Left ventricle myocardium superior (tissue), 1 donor: ENCODE results near the gene IDUA. TPM values are rescaled to one million over a fixed set of nuclear protein-coding genes. Genes with fewer than 3 reads are reported as not detected.
"Not testable (repeated sequence)": the region's sequence is repeated elsewhere in the genome, so short reads cannot be mapped to it uniquely, and the experiment has no call there.

Source experiments
- ATAC-seq: fragments of 200-7000 bp; cut with Tn5 transposase; one replicate; pipeline ENCODE4 v1.9.1; 2020; ENCODE audit warnings: mild to moderate bottlenecking, moderate library complexity
- DNase-seq: peaks from one replicate; pipeline ENCODE4 v3.0.0-alpha.2; 2020
- intact Hi-C: fragments of 100-400 bp; cut with micrococcal nuclease; formaldehyde crosslinking; loops from one replicate; pipeline ENCODE4 v1.11.0; 2022
- total RNA-seq: library from RNA; stranded (reverse); fragmentation: NEBNext Ultra II Directional; extraction: Animal tissue kit (Norgen Biotek cat#: 25700); gene quantifications from one replicate; pipeline ENCODE4 v1.2.1, GENCODE V29; 2021
- donor health status: DM: no; HTN: yes; CAD: no; lungs with severe emphysema.

Gene IDUA
- total RNA-seq, 1 donor from 2014 or later: 8.7 TPM

DNA sequence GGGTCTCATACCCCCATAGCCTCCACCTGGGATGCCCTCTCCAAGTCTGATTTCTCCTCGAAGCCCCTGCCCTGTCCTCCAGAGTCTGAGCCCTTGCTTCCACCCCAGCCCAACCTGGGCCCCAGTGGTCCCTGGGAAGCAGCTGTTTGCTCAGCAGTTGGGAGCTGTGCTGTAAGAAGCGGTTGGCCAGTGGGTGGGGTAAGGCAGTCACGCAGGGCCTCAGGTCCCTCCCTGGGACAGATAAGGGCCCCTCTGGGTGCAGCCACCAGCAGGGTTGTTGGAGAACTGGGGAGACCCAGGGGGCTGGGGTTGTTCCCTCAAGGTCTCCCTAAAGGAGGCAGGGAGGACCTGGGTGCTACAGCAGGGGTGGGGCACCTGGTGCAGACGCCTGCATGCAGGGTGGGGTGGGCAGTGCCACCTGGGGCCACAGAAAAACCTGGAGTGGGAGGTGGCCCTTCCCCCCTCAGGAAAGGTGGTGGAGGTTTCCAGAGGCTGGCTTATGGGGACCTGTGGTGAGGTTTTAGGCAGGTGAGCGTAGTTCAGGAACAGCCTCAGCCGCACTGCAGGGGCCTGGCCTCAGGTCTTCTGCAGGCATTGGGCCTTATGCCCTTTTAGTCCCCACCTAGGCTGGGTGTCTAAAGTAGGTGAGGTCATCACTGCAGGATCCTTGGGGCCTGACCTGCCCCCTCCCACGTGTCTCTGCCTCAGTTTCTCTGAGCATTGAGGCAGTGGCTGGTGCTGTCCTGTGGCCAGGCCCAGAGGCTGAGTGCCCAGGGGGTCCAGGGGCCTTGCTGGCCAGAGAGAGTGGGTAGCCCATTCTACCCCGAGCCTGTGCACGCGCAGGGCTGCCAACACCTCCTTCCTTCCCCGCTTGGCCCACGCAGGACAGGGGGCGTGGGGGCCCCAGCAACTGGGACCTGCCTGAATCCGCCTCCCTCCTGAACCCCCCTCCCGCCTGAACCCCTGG lies 9.5 kb downstream of the IDUA start:
- ATAC-seq (no peak), DNase-seq (no peak)
- intact Hi-C loops: no loop called here

DNA sequence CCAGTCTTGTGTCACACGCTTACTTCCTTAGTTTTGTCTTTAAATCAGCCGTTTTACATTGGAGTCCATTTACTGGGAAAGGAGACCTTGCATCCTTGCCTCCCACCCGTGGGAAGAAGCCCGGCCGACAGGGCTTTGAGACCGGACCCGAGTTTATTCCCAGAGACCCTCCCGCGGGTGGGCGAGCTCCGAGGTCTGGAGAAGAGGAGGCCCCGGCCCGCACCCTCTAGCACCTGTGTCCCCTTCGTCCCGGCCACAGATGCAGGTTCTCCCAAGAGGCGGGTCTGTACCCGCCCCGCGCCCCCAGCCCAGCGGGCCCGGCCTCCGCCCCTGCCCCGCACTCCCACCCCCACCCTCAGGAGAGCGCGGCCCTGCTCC lies 10.1 kb downstream of the IDUA start:
- peak; percentile 26 for DNase-seq
- intact Hi-C loops: no loop called here
- ATAC-seq: no peak

DNA sequence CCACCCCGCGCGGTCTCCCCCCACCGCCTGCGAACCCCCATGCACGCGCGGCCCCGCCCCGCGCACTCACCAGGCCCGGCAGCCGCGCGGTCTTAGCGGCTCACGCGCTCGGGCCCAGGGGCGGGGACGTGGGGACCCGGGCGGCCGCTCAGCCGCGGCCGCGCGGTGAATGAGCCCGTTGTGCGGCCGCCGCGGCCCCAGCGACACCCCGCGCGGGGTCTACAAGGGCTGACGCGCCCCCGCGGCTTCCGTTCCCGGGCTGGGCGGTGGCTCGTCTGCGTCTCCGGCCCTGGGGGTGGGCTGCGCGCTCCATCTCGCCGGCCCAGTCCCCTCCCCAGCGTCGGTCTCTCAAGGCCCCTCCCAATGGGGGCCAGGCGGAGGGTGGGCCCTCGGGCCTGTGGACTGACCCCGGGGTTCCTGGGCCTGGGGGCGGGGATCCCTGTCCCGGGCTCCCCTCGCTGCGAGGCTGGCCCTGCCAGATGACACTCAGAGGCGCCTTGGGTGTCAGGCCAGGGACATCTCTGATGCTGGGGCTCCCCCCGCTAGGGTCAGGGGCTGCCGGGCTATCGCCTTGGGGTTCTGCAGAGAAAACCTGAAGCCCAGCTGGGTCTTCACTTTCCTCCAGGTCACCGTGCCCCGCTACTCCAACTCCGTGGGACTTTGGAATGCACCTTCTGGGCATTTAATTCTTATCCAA lies 10.7 kb downstream of the IDUA start:
- ATAC-seq (peak; percentile 48), DNase-seq (peak; percentile 42)
- intact Hi-C loops: no loop called here

DNA sequence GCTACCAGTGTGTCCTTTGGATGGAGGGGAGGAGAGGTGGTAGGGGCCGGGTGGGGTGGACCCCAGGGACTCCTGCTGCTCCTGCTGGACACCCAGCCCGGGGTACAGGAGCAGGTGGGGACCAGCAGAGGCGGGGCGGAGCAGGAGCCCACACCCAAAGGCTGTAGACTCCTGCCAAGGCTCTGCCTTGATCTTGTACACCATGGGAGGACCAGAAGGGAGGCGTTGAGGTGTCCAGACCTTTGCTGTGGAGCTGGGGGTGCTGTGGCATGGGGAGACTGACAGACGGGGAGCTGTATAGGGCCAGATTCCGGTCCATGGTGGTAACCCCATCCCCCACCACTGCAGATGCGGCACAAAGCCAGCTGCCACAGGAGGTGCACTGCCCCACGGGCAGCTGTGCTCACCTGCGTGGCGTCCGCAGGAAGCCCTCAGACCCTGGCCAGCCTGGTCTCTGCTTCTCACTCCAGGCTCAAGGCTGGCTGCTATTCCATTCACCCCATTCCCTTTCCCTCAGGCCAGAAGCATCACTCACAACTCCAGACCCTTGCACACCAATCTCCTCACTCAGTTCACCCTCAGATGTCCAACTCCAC lies 11.3 kb downstream of the IDUA start:
- DNase-seq: peak; percentile 8
- ATAC-seq: no peak
- intact Hi-C loops: no loop called here

DNA sequence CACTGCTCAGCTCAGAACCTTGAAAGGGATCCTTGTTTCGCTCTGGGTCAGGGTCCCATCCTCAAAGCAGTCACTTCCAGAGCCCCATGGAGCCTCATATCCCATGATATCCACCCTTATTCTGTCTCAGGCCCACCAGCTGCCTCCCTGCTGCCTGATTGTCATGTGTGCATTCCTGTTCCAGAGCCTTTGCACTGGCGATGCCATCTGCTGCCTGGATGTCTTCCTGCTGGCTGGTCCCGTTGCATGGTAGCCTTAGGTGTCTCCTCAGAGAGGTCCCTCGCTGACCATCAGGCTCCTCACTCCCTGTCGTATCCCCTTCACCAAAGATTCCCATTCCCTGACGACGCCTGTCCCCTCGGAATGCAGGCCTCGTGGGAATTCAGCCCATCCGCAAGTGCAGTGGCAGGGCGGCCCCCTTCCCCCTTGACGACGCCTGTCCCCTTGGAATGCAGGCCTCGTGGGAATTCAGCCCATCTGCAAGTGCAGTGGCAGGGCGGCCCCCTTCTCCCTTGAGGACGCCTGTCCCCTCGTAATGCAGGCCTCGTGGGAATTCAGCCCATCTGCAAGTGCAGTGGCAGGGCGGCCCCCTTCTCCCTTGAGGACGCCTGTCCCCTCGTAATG lies 12.5 kb downstream of the IDUA start:
- intact Hi-C loops, ATAC-seq: not testable (repeated sequence)
- DNase-seq: peak; percentile 20

DNA sequence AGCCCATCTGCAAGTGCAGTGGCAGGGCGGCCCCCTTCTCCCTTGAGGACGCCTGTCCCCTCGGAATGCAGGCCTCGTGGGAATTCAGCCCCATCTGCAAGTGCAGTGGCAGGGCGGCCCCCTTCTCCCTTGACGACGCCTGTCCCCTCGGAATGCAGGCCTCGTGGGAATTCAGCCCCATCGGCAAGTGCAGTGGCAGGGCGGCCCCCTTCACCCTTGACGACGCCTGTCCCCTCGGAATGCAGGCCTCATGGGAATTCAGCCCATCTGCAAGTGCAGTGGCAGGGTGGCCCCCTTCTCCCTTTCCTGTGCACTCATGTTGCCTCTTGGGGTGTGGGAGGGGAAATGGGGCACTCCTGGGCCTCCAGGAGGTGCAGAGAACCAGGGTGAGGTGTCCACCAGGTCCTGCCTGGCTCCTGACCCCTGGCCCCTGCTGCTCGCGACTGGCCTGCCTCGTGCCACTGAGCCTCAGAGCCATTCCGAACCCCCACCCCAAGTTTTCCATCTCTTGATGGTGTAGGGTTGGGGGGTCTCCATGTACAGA lies 13.1 kb downstream of the IDUA start:
- intact Hi-C loops: no loop called here
- no peak for ATAC-seq
- peak; percentile 29 for DNase-seq

DNA sequence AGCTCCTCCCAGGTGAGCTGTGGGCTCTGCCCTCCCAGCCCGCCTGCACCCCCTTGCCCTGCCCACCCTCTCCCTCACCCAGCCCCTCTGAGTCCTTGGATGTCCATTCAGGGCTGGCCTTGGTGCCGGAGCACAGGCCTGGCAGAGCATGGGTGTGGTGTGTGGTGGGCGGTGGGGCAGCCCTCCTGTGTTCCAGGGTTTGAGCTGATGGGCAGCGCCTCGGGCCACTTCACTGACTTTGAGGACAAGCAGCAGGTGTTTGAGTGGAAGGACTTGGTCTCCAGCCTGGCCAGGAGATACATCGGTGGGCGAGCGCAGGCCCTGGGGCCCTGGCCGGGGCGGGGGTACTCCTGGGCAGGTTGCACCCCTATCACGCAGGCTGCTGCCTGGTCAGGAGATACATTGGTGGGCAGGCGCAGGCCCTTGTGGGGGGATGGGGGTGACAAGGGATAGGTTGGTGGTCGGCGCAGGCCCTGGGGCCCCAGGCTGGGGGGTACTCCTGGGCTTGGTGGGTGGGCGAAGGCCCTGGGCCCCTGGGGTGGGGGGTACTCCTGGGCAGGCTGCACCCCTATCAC lies 13.9 kb downstream of the IDUA start:
- intact Hi-C loops: no loop called here
- ATAC-seq (no peak), DNase-seq (no peak)

DNA sequence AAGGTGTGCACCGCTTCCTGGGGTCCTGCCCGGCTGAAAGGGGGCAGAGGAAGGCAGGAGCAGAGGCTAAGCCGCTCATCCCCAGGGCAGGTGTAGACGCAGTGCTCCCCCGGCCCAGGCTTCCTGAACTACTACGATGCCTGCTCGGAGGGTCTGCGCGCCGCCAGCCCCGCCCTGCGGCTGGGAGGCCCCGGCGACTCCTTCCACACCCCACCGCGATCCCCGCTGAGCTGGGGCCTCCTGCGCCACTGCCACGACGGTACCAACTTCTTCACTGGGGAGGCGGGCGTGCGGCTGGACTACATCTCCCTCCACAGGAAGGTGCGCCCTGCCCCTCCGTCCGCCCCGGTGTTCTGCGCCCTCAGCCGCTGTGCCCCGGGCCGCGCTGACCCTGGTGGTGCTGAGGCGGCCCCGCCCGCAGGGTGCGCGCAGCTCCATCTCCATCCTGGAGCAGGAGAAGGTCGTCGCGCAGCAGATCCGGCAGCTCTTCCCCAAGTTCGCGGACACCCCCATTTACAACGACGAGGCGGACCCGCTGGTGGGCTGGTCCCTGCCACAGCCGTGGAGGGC lies 14.8 kb downstream of the IDUA start:
- intact Hi-C loops: no loop called here
- ATAC-seq: no peak

DNA sequence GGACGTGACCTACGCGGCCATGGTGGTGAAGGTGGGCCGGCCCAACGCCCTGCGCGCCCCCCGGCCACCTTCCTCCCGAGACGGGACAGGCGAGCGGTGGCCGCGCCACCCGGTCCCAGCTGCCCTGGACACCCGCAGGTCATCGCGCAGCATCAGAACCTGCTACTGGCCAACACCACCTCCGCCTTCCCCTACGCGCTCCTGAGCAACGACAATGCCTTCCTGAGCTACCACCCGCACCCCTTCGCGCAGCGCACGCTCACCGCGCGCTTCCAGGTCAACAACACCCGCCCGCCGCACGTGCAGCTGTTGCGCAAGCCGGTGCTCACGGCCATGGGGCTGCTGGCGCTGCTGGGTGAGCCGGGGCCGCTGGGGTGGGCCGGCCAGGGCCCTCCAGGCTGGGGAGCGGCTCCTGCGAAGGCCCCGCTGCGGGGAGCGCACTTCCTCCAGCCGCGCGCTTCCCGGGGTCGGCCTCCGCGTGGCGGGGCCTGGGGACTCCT lies 15.3 kb downstream of the IDUA start:
- peak; percentile 31 for ATAC-seq
- intact Hi-C loops: no loop called here
- DNase-seq: peak; percentile 61

More for the DNA sequence above, 14.8 kb downstream of the IDUA start:
- no peak for DNase-seq

DNA sequence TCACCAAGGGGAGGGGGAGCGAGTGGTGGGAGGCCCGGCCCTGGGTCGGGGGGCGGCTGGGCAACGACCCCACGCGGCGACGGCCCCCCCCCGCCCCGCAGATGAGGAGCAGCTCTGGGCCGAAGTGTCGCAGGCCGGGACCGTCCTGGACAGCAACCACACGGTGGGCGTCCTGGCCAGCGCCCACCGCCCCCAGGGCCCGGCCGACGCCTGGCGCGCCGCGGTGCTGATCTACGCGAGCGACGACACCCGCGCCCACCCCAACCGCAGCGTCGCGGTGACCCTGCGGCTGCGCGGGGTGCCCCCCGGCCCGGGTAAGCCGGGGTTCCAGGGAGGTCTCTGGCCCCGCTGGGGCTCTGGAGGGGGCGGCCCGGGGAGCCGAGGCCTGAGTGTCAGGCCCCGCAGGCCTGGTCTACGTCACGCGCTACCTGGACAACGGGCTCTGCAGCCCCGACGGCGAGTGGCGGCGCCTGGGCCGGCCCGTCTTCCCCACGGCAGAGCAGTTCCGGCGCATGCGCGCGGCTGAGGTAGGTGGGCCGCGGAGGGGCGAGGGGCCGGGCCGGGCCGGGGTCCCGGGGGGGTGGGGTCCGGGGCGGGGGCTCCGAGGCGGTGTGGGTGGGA lies 15.9 kb downstream of the IDUA start:
- ATAC-seq (no peak), DNase-seq (no peak)
- intact Hi-C loops: no loop called here

DNA sequence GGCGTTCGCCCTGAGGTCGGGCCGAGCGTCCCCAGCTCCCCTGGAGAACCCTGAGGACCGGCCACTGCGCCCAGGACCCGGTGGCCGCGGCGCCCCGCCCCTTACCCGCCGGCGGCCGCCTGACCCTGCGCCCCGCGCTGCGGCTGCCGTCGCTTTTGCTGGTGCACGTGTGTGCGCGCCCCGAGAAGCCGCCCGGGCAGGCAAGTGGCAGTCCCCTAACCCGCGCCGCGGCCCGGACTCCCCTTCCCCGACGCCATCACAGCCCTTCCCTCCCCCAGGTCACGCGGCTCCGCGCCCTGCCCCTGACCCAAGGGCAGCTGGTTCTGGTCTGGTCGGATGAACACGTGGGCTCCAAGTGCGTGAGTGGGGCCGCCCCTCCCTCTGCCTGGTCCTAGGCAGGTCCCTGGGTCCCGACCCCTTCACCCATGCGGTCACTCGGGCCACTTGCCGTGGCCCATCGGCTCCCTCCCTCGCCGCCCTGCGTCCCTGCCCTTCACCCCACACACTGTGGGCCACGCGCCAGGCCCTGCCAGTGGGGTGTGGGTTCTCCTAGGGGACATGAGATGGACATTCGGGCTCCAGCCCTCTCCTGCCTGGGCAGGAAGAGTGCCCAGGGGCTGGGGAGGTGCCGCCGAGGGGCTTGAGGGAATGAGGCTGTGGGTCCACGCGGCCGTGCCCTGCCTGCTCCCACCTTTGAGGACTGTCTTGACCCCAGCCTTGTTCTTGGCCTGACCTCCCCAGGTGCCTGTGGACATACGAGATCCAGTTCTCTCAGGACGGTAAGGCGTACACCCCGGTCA lies 16.6 kb downstream of the IDUA start:
- DNase-seq: no peak
- intact Hi-C loops: no loop called here
- no peak for ATAC-seq

DNA sequence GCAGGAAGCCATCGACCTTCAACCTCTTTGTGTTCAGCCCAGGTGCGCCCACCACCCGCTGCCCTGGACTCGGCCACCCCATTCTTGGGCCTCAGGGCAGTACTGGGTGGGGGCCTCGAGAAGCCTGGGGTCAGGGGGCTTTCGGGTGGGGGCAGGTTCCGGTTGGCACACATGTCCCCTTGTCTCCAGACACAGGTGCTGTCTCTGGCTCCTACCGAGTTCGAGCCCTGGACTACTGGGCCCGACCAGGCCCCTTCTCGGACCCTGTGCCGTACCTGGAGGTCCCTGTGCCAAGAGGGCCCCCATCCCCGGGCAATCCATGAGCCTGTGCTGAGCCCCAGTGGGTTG lies 17.2 kb downstream of the IDUA start:
- no peak for DNase-seq
- ATAC-seq: no peak
- intact Hi-C loops: no loop called here

DNA sequence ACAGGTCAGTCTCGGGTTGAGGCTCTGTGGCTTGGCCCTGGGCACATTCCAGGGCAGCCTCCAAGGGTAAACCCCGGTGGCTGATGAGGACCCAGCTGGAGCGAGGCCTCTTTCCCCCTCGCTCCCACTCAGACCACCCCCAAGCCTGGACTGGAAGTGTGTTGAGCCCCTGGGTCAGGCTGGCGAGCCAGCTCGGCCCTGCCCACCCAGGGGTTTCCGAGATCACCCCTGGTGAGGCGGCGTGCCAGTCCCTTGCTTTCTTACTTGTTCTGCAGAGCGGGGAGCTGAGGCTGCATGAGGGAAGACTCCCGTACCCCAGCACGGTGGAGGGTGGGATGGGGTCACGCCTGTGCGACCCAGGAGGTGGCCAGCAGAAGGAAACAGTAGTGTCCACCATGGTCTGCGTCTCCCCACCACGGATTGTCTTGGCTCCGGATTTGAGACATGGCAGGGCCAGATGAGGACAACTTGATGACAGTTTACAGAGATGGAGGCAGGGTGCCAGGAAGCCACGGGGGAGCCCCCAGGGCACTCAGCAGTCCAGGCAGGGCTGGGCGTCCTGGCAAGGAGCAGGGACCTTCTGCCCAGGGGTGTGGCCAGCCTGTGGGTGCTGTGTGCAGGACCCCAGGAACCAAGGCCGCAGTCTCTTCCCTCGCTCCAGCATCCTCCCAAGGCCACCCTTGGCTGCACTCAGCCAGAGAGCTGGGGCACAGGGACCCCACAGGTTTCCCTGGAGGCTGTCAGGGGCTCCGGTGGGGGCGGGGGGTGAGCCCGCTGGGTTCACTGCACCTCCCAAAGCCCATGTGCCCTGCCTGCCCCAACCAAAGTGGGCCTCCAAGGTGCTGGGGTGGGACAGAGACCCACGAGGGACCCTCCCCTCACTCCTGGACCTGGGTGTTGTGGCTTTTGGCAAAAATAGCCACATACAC lies 18.0 kb downstream of the IDUA start:
- intact Hi-C loops: no loop called here
- DNase-seq (peak; percentile 72), ATAC-seq (peak; percentile 37)

DNA sequence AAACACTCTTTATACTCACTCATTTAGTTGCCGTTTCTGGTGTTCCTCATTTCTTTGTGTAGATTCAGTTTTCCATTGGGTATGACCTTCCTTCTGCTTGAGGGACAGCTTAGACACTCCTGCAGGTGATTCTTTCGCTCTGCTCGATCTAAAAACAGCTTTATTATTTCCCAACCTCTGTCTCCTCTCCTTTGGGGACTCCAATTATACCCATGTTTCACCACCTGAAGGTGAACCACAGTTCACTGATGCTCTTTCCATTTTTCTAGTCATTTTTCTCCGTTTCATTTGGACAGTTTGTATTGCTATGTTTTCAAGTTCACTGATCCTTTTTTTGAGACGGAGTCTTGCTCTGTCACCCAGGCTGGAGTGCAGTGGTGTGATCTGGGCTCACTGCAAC lies 20.0 kb downstream of the IDUA start:
- intact Hi-C loops: no loop called here
- no peak for ATAC-seq
- DNase-seq: no peak

DNA sequence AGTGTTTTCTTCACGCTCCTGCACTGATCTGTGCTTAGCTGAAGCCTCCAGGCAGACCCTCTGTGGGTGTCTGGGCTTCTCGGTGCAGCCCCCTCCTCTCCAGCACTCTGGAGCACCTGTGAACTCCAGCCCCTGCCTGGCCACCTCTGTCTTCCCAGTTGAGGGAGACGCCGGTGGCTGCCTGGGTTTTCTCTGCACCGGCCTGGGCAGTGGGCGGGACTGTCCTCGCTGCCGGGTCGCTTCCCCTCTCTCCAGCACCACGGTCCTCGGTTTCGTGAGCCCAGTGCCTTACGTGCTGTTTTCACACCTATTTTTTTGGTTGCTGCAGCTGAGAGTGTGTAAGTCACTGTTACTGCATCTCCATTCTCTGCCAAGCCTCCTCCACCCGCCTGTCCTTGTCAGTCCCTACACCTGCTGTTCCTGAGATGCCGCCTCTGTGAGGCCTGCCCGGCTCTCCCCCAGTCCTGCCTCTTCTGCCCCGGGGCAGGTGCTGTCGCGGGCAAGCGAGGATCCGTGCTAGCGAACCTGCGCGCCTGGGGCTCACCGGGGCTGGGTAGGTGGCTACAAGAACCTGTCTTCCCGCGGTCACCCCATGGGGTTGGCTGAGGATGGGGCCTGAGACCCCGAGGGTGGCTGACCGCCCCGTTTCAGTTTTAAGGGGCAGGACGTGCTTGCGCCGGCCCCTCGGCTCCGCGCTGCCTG lies 22.1 kb downstream of the IDUA start:
- peak; percentile 1 for ATAC-seq
- intact Hi-C loops: no loop called here
- no peak for DNase-seq
